Gastrocnemius medialis (tissue), 4 donors: Measurements from ENCODE around the gene MRGPRE. TPM values are rescaled to one million over a fixed set of nuclear protein-coding genes. Genes with fewer than 3 reads are reported as not detected.

ENCODE experiments used
- ATAC-seq, 2 donors: fragments of 150-250 bp; one replicate each; pipeline ENCODE4 v1.9.1; 2016
- DNase-seq, 2 donors: peaks; one replicate each; pipeline ENCODE4 v3.0.0-alpha.2; 2019
- H3K27ac ChIP-seq, 4 donors: fragments of 200-600 bp; sonication (generic); 1 replicate in 1 of 4; 2 replicates in 3 of 4; pipeline ENCODE4 v1.5.1; 2016 to 2018; ENCODE audit warnings: mild to moderate bottlenecking in 2 of 4, moderate library complexity in 1 of 4
- H3K27me3 ChIP-seq, 3 donors: fragments of 200-600 bp; sonication (generic) in 2 of 3; 1 replicate in 1 of 3; 2 replicates in 2 of 3; pipeline versions ENCODE4 v1.5.1 to v1.6.0; 2016 to 2019; ENCODE audit warnings: mild to moderate bottlenecking in 1 of 3, moderate library complexity in 1 of 3
- H3K36me3 ChIP-seq, 2 donors: fragments of 200-600 bp; sonication (generic) in 1 of 2; one replicate each; pipeline ENCODE4 v1.5.1; 2017 to 2018
- H3K4me1 ChIP-seq, 2 donors: fragments of 200-600 bp; sonication (generic) in 1 of 2; one replicate each; pipeline ENCODE4 v1.5.1; 2016 to 2017; ENCODE audit warnings: mild to moderate bottlenecking in 2 of 2
- H3K4me3 ChIP-seq, 4 donors: fragments of 200-600 bp; sonication (generic) in 3 of 4; 1 replicate in 1 of 4; 2 replicates in 3 of 4; pipeline ENCODE4 v1.5.1; 2016 to 2019; ENCODE audit warnings: mild to moderate bottlenecking in 2 of 4
- H3K9me3 ChIP-seq, 3 donors: fragments of 200-600 bp; sonication (generic) in 2 of 3; 1 replicate in 1 of 3; 2 replicates in 2 of 3; pipeline ENCODE4 v1.5.1; 2016 to 2019
- CTCF ChIP-seq, 5 experiments: fragments of 450-650 bp in 3 of 5; fragments of 200-600 bp in 2 of 5; sonication (generic) in 2 of 5; IDR thresholded peaks in 4 of 5; conservative IDR thresholded peaks in 1 of 5; 1 replicate in 4 of 5; 2 replicates in 1 of 5; pipeline ENCODE4 v1.5.1; 2016 to 2019; ENCODE audit warnings: antibody characterized with exemption in 5 of 5, mild to moderate bottlenecking in 3 of 5, moderate library complexity in 3 of 5
- POLR2A ChIP-seq, 2 donors: fragments of 450-650 bp; IDR thresholded peaks; one replicate each; pipeline ENCODE4 v1.6.1; 2017; ENCODE audit warnings: antibody characterized with exemption in 2 of 2, mild to moderate bottlenecking in 2 of 2, moderate library complexity in 2 of 2
- in situ Hi-C, 4 donors: fragments of 200-750 bp; cut with MboI; loops; one replicate each; pipeline versions ENCODE4 v1.15.0 to v1.8.0; 2017; ENCODE audit warnings: low sequenced_read_pairs in 4 of 4
- intact Hi-C: fragments of 100-400 bp; cut with DNase I; formaldehyde crosslinking; loops from one replicate; pipeline ENCODE4 v1.15.1; 2023; ENCODE audit warnings: low total_unique reads
- total RNA-seq, 4 donors: library from RNA; depleted of rRNA; stranded (reverse); fragments of >200 nt; gene quantifications; one replicate each; pipeline versions ENCODE4 v1.1.0 to v1.2.3, GENCODE V29; 2016

MRGPRE gene
- total RNA-seq, 4 donors from 2014 or later, result not detected

GRCh38 chr11:3227568-3228444 lies 4.4 kb downstream of the MRGPRE start:
- H3K27ac ChIP-seq, result no peak overlapping the region
- H3K4me1 ChIP-seq, result no peaks in the 10 kb centered on the region
- peaks cover 16 to 37% (median 32%) of the 10 kb centered on the region in 3 donors for H3K27me3 ChIP-seq
- in situ Hi-C loops, result loop anchor here in 1 of 4 donors (25.0 kb wide), 1 partner anchor 184 kb away; no protein-coding TSS in a partner anchor
- TF ChIP-seq CTCF (IDR thresholded peaks at IDR 0.05 in 4 of 5, conservative IDR thresholded peaks at IDR 0.05 in 1 of 5) (no peak), POLR2A (IDR thresholded peaks at IDR 0.05) (no peak)
- intact Hi-C loops, result no loop called here
- H3K9me3 ChIP-seq, result no peaks in the 10 kb centered on the region
- no peaks in the 10 kb centered on the region for H3K36me3 ChIP-seq
- ATAC-seq, result no peak
- H3K4me3 ChIP-seq, result no peak overlapping the region
- no peak for DNase-seq

GRCh38 chr11:3226846-3227567 lies 5.2 kb downstream of the MRGPRE start:
- no peaks in the 10 kb centered on the region for H3K36me3 ChIP-seq
- TF ChIP-seq POLR2A (IDR thresholded peaks at IDR 0.05) (no peak), CTCF (IDR thresholded peaks at IDR 0.05 in 4 of 5, conservative IDR thresholded peaks at IDR 0.05 in 1 of 5) (no peak)
- no peak overlapping the region for H3K4me3 ChIP-seq
- ATAC-seq, result no peak
- H3K27ac ChIP-seq, result no peak overlapping the region
- intact Hi-C loops (no loop called here), in situ Hi-C loops (loop anchor here in 1 of 4 donors (25.0 kb wide), 1 partner anchor 185 kb away; no protein-coding TSS in a partner anchor)
- DNase-seq, result no peak
- H3K4me1 ChIP-seq, result no peaks in the 10 kb centered on the region
- H3K9me3 ChIP-seq, result no peaks in the 10 kb centered on the region
- H3K27me3 ChIP-seq, result peaks cover 16 to 37% (median 34%) of the 10 kb centered on the region in 3 donors

GRCh38 chr11:3225826-3226750 lies 6.1 kb downstream of the MRGPRE start:
- Histone ChIP-seq H3K9me3 (no peaks in the 10 kb centered on the region), H3K36me3 (no peaks in the 10 kb centered on the region), H3K27ac (no peak overlapping the region), H3K27me3 (peaks cover 17 to 40% (median 37%) of the 10 kb centered on the region in 3 donors), H3K4me1 (no peaks in the 10 kb centered on the region), H3K4me3 (no peak overlapping the region)
- DNase-seq (no peak), ATAC-seq (no peak)
- no peak for TF ChIP-seq CTCF (IDR thresholded peaks at IDR 0.05 in 4 of 5, conservative IDR thresholded peaks at IDR 0.05 in 1 of 5)
- TF ChIP-seq POLR2A (IDR thresholded peaks at IDR 0.05), result no peak
- in situ Hi-C loops, result loop anchor here in 1 of 4 donors (25.0 kb wide), 1 partner anchor 186 kb away; no protein-coding TSS in a partner anchor
- intact Hi-C loops, result no loop called here

GRCh38 chr11:3225159-3225758 lies 7.0 kb downstream of the MRGPRE start:
- in situ Hi-C loops, result loop anchor here in 1 of 4 donors (25.0 kb wide), 1 partner anchor 187 kb away; no protein-coding TSS in a partner anchor
- Histone ChIP-seq H3K4me3 (no peak overlapping the region), H3K27ac (no peak overlapping the region), H3K4me1 (no peaks in the 10 kb centered on the region), H3K9me3 (no peaks in the 10 kb centered on the region), H3K36me3 (no peaks in the 10 kb centered on the region), H3K27me3 (peaks cover 17 to 41% (median 36%) of the 10 kb centered on the region in 3 donors)
- no peak for ATAC-seq
- no peak for DNase-seq
- intact Hi-C loops, result no loop called here
- TF ChIP-seq POLR2A (IDR thresholded peaks at IDR 0.05) (no peak), CTCF (IDR thresholded peaks at IDR 0.05 in 4 of 5, conservative IDR thresholded peaks at IDR 0.05 in 1 of 5) (no peak)
